ENCODE measurements around the gene TMEM175. TPM values are rescaled to one million over a fixed set of nuclear protein-coding genes. Genes with fewer than 3 reads are reported as not detected.

The TMEM175 gene
- total and polyA plus RNA-seq, 2 of the 8 experiments (the other 6 are each of a cell fraction or from before 2014, with no cell fraction given), result 4.9 to 20.7 TPM

DNA sequence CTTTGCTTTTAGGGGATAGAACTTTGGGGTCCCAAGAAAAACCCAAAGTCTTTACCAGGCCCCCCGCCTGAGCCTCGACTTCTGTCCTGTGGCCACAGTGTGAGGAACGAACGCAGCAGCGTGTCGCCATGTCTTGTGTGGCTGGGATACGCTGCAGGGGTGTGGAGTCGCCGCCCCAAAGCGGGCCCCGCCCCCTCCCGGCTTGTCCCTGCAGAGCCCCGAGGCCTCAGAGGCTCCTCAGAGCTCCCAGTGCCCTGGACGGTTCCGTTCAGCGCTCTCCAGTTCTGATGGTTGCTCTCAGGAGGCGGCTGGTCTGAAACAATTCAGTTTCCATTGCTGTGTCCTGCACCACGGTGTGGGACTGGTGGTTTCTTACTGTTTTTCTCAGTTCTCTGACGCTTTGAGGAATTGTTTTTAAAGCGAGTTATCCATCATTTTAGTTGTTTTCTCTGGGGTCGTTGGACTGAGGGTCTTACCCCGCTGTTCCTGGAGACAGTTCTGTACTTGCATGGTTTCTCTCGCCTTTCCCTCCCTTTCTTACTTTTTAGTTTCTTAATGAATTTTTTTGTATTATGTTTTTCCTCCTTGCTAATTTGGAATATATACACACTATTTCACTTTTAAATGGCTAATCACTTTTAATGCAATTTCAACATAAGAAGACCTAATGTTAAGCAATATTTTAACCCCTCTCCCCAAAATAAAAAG, 53.0 kb downstream of the TMEM175 start:
- Histone ChIP-seq H3K9me3 (ENCODE audit: insufficient read depth in 2 of 2, low read depth in 1 of 2, low read length in 1 of 2) (no peaks in the 10 kb centered on the region), H3K36me3 (ENCODE audit: control insufficient read depth in 2 of 4, insufficient read depth in 4 of 4, low read length in 3 of 4) (no peaks in the 10 kb centered on the region; a peak in 1 of 8 replicates), H3K23me2 (ENCODE audit: low read depth, low read length) (peaks cover 5% of the 10 kb centered on the region; the same call in 1 of the 2 replicates), H4K91ac (replicated peaks; ENCODE audit: insufficient read length, low read length) (no peak overlapping the region), H2BK20ac (ENCODE audit: low read length) (no peak overlapping the region), H2BK15ac (ENCODE audit: low read length) (no peak overlapping the region), H3K27ac (ENCODE audit: low read depth, low read length) (no peak overlapping the region), H2BK120ac (replicated peaks; ENCODE audit: low read depth, low read length) (no peak overlapping the region), H2AK5ac (ENCODE audit: low read depth, low read length) (no peak overlapping the region), H3K23ac (ENCODE audit: insufficient read length) (no peak overlapping the region), H3K79me2 (ENCODE audit: control insufficient read depth in 1 of 2, insufficient read depth in 2 of 2, low read length in 2 of 2) (no peaks in the 10 kb centered on the region), H3K56ac (replicated peaks; ENCODE audit: insufficient read length, low read depth, low read length) (no peak overlapping the region), H3K79me1 (ENCODE audit: low read depth, low read length) (no peaks in the 10 kb centered on the region), H3K14ac (ENCODE audit: insufficient read length) (no peak overlapping the region), H3K4ac (replicated peaks; ENCODE audit: insufficient read length, low read depth, low read length) (no peak overlapping the region), H3K18ac (ENCODE audit: extremely low read depth, low read length) (peak overlapping the region; percentile 9), H3K9ac (replicated peaks in 1 of 4; ENCODE audit: extremely low read depth in 1 of 4, low read depth in 3 of 4, low read length in 3 of 4) (no peak overlapping the region; a peak in 1 of 7 replicates), H4K5ac (ENCODE audit: insufficient read length, low read depth, low read length) (no peak overlapping the region), H2BK5ac (ENCODE audit: low read depth, low read length) (no peak overlapping the region), H3K4me3 (ENCODE audit: extremely low read depth in 1 of 4, insufficient read depth in 2 of 4, low read depth in 3 of 4, low read length in 4 of 4) (peak overlapping the region in 2 of 4 experiments; percentile 14 to 50; a peak in 5 of 8 replicates), H2AFZ (ENCODE audit: low read length) (0 out of 2 replicates have a peak overlapping the region, but pooled peaks have one; percentile 55), H4K20me1 (replicated peaks in 1 of 2; ENCODE audit: control insufficient read depth in 1 of 2, insufficient read depth in 2 of 2, low read length in 2 of 2) (peaks cover 2 to 6% of the 10 kb centered on the region in 2 experiments), H3K4me1 (replicated peaks in 1 of 4; ENCODE audit: control insufficient read depth in 3 of 4, insufficient read depth in 4 of 4, low read length in 3 of 4) (peaks cover 0 to 3% (median 1%) of the 10 kb centered on the region in 4 experiments; a peak in 4 of 7 replicates), H2BK12ac (ENCODE audit: low read depth, low read length) (no peak overlapping the region), H3K27me3 (replicated peaks in 1 of 4; ENCODE audit: control insufficient read depth in 3 of 4, extremely low read depth in 1 of 4, insufficient read depth in 3 of 4, low read length in 3 of 4) (peaks cover 0 to 21% (median 14%) of the 10 kb centered on the region in 4 experiments; a peak in 6 of 7 replicates), H4K8ac (ENCODE audit: extremely low read depth, insufficient read depth, low read length) (no peak overlapping the region), H3K4me2 (ENCODE audit: insufficient read depth in 1 of 2, low read depth in 2 of 2, low read length in 2 of 2) (peak overlapping the region; percentile 62 to 75)
- DNase-seq (ENCODE audit: low read depth in 1 of 2, low spot score in 2 of 2) (peak in 1 of 2 experiments; percentile 87), FAIRE-seq (peak; percentile 45)
- CTCF ChIA-PET (ENCODE audit: partially characterized antibody), result interaction anchor here (0.7 to 1.4 kb wide), 3 partner anchors 51 to 183 kb away, joined by 4 read pairs; no protein-coding TSS in a partner anchor
- POLR2A ChIA-PET (ENCODE audit: partially characterized antibody), result interaction anchor here (0.6 kb wide), 1 partner anchor 177 kb away, joined by 3 read pairs; no protein-coding TSS in a partner anchor
- TF ChIP-seq, protein P1, sequence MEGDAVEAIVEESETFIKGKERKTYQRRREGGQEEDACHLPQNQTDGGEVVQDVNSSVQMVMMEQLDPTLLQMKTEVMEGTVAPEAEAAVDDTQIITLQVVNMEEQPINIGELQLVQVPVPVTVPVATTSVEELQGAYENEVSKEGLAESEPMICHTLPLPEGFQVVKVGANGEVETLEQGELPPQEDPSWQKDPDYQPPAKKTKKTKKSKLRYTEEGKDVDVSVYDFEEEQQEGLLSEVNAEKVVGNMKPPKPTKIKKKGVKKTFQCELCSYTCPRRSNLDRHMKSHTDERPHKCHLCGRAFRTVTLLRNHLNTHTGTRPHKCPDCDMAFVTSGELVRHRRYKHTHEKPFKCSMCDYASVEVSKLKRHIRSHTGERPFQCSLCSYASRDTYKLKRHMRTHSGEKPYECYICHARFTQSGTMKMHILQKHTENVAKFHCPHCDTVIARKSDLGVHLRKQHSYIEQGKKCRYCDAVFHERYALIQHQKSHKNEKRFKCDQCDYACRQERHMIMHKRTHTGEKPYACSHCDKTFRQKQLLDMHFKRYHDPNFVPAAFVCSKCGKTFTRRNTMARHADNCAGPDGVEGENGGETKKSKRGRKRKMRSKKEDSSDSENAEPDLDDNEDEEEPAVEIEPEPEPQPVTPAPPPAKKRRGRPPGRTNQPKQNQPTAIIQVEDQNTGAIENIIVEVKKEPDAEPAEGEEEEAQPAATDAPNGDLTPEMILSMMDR (IDR thresholded peaks at IDR 0.05; ENCODE audit: control extremely low read depth in 1 of 3, insufficient read depth in 1 of 3, low read depth in 1 of 3, low read length in 3 of 3), result 0 out of 4 replicates have a peak, but pooled peaks of 1 of the 3 experiments have one; percentile 4
- TF ChIP-seq BRCA1 (IDR thresholded peaks at IDR 0.05; ENCODE audit: low read depth, low read length) (no peak), SUZ12 (IDR thresholded peaks at IDR 0.05; ENCODE audit: low read length) (peak; percentile 16; the same call in 1 of the 2 replicates), USF2 (IDR thresholded peaks at IDR 0.05; ENCODE audit: low read length) (0 out of 2 replicates have a peak, but pooled peaks have one; percentile 28), GTF2F1 (IDR thresholded peaks at IDR 0.05; ENCODE audit: borderline replicate concordance, low read depth, low read length) (no peak), TAF1 (IDR thresholded peaks at IDR 0.05; ENCODE audit: low read depth, low read length) (peak; percentile 47; the same call in 1 of the 2 replicates), RAD21 (IDR thresholded peaks at IDR 0.05 in 1 of 2, conservative IDR thresholded peaks at IDR 0.05 in 1 of 2; ENCODE audit: low read depth in 2 of 2, low read length in 2 of 2) (peak in 1 of 2 experiments; percentile 13; a peak in 1 of 4 replicates)
- WGBS, 2 experiments (ENCODE audit: extremely low coverage in 1 of 2, insufficient coverage in 1 of 2, insufficient read length in 1 of 2, insufficient replicate concordance in 2 of 2, low coverage in 1 of 2, low lambda C conversion rate in 2 of 2, missing lambda C conversion rate in 1 of 2), result 25% methylated on average over 22 of the region's 23 CpGs; no CpG with 5 or more reads in 1 of the 2 experiments
